Panc1 (cell line): ENCODE data around the gene TXN.

Source experiments
- CTCF ChIP-seq: fragments of 450-650 bp; IDR thresholded peaks from 2 replicates; pipeline ENCODE4 v1.5.1; 2017; ENCODE audit warnings: mild to moderate bottlenecking
- POLR2AphosphoS5 ChIP-seq: IDR thresholded peaks from 2 replicates; pipeline ENCODE4 v1.6.1; 2012; ENCODE audit warnings: mild to moderate bottlenecking, low read depth, low read length, moderate library complexity
- REST ChIP-seq, 2 experiments: IDR thresholded peaks; 2 replicates each; pipeline ENCODE4 v1.6.1; 2011 to 2012; ENCODE audit warnings: low read depth in 2 of 2, control low read depth in 1 of 2, low read length in 1 of 2, mild to moderate bottlenecking in 1 of 2, moderate library complexity in 1 of 2; ENCODE audit not compliant: insufficient read depth in 1 of 2
- SIN3A ChIP-seq: IDR thresholded peaks from 2 replicates; pipeline ENCODE4 v1.6.1; 2012; ENCODE audit warnings: low read depth, mild to moderate bottlenecking, low read length, moderate library complexity, borderline replicate concordance; ENCODE audit not compliant: insufficient read depth
- TCF7L2 ChIP-seq: IDR thresholded peaks from 2 replicates; pipeline ENCODE4 v1.6.1; 2011; ENCODE audit warnings: mild to moderate bottlenecking, low read depth, low read length, inconsistent platforms

GRCh38 chr9:110202232-110202631 is 54.1 kb downstream of the TXN start:
- no peak for TF ChIP-seq CTCF
- no peak for TF ChIP-seq POLR2AphosphoS5
- TF ChIP-seq REST (IDR thresholded peaks at IDR 0.05; ENCODE audit: insufficient read depth in 1 of 2, low read depth in 2 of 2, low read length in 1 of 2), result no peak
- TF ChIP-seq SIN3A, result no peak
- TF ChIP-seq TCF7L2, result no peak
